Astrocyte (in vitro differentiated cells and primary cell): ENCODE data around the gene ARPC2.

Source experiments
- CTCF ChIP-seq: IDR thresholded peaks from 2 replicates; pipeline ENCODE4 v1.5.1; 2011; ENCODE audit warnings: low read depth, mild to moderate bottlenecking, inconsistent platforms, low read length, moderate library complexity; ENCODE audit not compliant: insufficient read depth
- EZH2 ChIP-seq: IDR thresholded peaks from 2 replicates; pipeline ENCODE4 v1.6.1; 2012; ENCODE audit warnings: mild to moderate bottlenecking, low read length, inconsistent platforms; ENCODE audit not compliant: insufficient read depth

DNA sequence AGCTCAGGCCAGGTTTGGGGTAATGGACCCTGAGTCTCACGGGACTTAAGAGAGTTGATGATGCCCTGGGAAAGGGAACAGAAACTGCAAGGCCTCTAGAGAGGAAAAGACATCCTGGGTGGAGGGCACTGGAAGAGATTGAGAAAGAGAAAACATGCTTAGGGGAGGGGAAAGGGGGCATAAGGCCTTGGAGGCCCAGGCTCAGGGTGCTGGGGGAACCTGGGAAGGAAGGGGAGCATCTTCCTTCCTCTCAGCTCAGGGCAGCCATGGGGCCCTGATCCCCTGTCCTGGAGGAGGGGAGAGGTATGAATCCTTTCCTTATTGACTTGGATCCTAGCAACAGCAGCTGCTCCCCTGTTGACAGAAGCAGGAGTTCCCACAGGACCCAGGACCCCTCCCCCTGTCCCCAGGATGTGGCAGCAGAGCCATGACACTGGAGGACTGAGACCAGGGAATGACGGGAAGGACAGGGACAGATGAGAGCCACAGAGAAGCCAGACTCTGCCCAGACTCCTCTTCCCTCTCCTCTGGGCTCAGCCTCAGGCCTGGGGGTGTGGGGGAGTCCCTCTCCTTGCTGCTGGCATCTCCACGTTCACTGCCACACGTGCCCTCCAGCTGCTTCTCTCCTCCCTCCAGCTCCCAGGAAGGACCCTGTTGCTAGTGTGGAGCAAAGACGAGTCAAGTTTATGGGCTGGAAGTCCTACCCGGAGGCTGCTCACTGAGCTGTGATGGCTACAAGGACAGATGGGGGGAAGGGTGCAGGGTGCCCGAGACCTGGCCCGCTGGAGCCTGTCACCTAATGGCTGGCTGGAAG is 44.6 kb downstream of the ARPC2 start:
- TF ChIP-seq CTCF (no peak), EZH2 (no peak)
